NCI-H146 treated with DMSO at 0.1 percent for 48 hours (cell line): Measurements from ENCODE around the gene PSMD8.

Experiments used
- DNase-seq: peaks from one replicate; lab custom pipeline; 2025; ENCODE audit not compliant: unreplicated experiment; lab: John Stamatoyannopoulos, UW

Gene PSMD8

GRCh38 chr19:38386971-38387549 is 12.7 kb downstream of the PSMD8 start:
- DNase-seq: no peak

GRCh38 chr19:38387550-38388348 is 13.4 kb downstream of the PSMD8 start, which contains the start of gene GGN:
Gene GGN, minus strand, starts transcription at chr19:38388034. Its CDS starts 773 bp downstream, at chr19:38387261.
- DNase-seq: peak; percentile 91

GRCh38 chr19:38388349-38389100 is 14.2 kb downstream of the PSMD8 start, which contains the start of gene SPRED3:
Gene SPRED3, plus strand, starts transcription at chr19:38388697. Its CDS starts 1,606 bp downstream, at chr19:38390303.
- peak; percentile 63 for DNase-seq

GRCh38 chr19:38389101-38389925 is 14.9 kb downstream of the PSMD8 start:
- DNase-seq: no peak

GRCh38 chr19:38389957-38390924 is 15.9 kb downstream of the PSMD8 start:
- DNase-seq: no peak

- no peak for DNase-seq
These were observed 17.6 kb downstream of the PSMD8 start for GRCh38 chr19:38391911-38392464.

- DNase-seq: no peak
These were observed 18.4 kb downstream of the PSMD8 start for GRCh38 chr19:38392707-38393308.

- DNase-seq: peak; percentile 53
These were observed 20.1 kb downstream of the PSMD8 start for GRCh38 chr19:38394488-38394887.

GRCh38 chr19:38395381-38396114 is 21.2 kb downstream of the PSMD8 start:
- DNase-seq: no peak

GRCh38 chr19:38399081-38399480 is 24.7 kb downstream of the PSMD8 start:
- no peak for DNase-seq

GRCh38 chr19:38399537-38399936 is 25.2 kb downstream of the PSMD8 start:
- DNase-seq: no peak

- DNase-seq: no peak
These were observed 26.0 kb downstream of the PSMD8 start for GRCh38 chr19:38400361-38400760.

GRCh38 chr19:38401148-38401547 is 26.8 kb downstream of the PSMD8 start:
- DNase-seq: peak; percentile 5

- DNase-seq: no peak
These were observed 28.2 kb downstream of the PSMD8 start for GRCh38 chr19:38402623-38402966.

GRCh38 chr19:38402967-38403674 is 28.8 kb downstream of the PSMD8 start, which contains the start of gene FAM98C:
Gene FAM98C, plus strand, starts transcription at chr19:38403093. Its CDS starts 61 bp downstream, at chr19:38403154.
- peak; percentile 92 for DNase-seq

GRCh38 chr19:38404858-38405257 is 30.5 kb downstream of the PSMD8 start:
- DNase-seq: no peak

- DNase-seq: no peak
These were observed 30.9 kb downstream of the PSMD8 start for GRCh38 chr19:38405276-38405675.
